Measurements from ENCODE around the gene CD38.

The CD38 gene

DNA sequence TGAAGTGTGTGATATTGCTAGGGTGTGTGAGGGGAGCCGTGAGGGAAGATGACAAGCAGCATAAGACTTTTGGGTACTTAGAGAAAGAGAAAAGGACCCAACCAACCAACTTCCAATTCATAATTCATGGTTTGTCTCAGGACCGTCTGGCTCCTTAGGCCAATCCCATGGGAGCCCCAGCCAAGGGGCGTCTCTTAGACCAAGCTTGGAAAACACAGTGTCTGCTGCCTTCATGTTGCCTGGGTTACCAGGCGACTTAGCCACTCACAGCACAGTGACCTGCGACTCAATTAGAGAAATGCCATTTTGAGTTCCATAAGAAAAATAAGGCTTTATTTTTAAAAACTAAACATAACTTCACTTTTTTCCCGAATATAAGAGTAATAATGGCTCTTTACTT is 42.6 kb upstream of the CD38 start:
- no peaks in the 10 kb centered on the region for H3K36me3 ChIP-seq (ENCODE audit: control insufficient read depth in 2 of 2, insufficient read depth in 1 of 2, low read length in 2 of 2)
- no peaks in the 10 kb centered on the region for H3K9me3 ChIP-seq (ENCODE audit: control insufficient read depth, insufficient read depth, low read depth, low read length)
- POLR2A ChIA-PET, result no interaction called here
- H3K27ac ChIP-seq (ENCODE audit: extremely low read depth, low read depth, low read length), result no peak overlapping the region
- TF ChIP-seq, protein P1, sequence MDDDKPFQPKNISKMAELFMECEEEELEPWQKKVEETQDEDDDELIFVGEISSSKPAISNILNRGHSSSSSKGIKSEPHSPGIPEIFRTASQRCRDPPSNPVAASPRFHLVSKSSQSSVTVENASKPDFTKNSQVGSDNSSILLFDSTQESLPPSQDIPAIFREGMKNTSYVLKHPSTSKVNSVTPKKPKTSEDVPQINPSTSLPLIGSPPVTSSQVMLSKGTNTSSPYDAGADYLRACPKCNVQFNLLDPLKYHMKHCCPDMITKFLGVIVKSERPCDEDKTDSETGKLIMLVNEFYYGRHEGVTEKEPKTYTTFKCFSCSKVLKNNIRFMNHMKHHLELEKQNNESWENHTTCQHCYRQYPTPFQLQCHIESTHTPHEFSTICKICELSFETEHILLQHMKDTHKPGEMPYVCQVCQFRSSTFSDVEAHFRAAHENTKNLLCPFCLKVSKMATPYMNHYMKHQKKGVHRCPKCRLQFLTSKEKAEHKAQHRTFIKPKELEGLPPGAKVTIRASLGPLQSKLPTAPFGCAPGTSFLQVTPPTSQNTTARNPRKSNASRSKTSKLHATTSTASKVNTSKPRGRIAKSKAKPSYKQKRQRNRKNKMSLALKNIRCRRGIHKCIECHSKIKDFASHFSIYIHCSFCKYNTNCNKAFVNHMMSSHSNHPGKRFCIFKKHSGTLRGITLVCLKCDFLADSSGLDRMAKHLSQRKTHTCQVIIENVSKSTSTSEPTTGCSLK (tag by site-specific recombination; IDR thresholded peaks at IDR 0.05), result no peak
- TF ChIP-seq ZNF837 (tag by site-specific recombination; IDR thresholded peaks at IDR 0.05) (no peak), ZNF530 (tag by site-specific recombination; IDR thresholded peaks at IDR 0.05; ENCODE audit: low read depth) (no peak), ZNF707 (tag by site-specific recombination; IDR thresholded peaks at IDR 0.05) (no peak), ZNF791 (tag by site-specific recombination; IDR thresholded peaks at IDR 0.05) (no peak), ZNF830 (tag by site-specific recombination; IDR thresholded peaks at IDR 0.05; ENCODE audit: low read depth) (no peak), ZFP37 (tag by site-specific recombination; IDR thresholded peaks at IDR 0.05) (no peak), ZFHX2 (tag by site-specific recombination; conservative IDR thresholded peaks at IDR 0.05) (no peak), ZNF138 (tag by site-specific recombination; IDR thresholded peaks at IDR 0.05; ENCODE audit: borderline replicate concordance) (no peak), PRDM1 (tag by site-specific recombination; IDR thresholded peaks at IDR 0.05) (no peak), ZEB2 (tag by site-specific recombination; IDR thresholded peaks at IDR 0.05) (no peak)
- TF ChIP-seq, protein P2, sequence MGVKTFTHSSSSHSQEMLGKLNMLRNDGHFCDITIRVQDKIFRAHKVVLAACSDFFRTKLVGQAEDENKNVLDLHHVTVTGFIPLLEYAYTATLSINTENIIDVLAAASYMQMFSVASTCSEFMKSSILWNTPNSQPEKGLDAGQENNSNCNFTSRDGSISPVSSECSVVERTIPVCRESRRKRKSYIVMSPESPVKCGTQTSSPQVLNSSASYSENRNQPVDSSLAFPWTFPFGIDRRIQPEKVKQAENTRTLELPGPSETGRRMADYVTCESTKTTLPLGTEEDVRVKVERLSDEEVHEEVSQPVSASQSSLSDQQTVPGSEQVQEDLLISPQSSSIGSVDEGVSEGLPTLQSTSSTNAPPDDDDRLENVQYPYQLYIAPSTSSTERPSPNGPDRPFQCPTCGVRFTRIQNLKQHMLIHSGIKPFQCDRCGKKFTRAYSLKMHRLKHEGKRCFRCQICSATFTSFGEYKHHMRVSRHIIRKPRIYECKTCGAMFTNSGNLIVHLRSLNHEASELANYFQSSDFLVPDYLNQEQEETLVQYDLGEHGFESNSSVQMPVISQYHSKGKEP (tag by site-specific recombination; IDR thresholded peaks at IDR 0.05), result no peak
- CTCF ChIA-PET, result no interaction called here
- no peaks in the 10 kb centered on the region for H3K4me1 ChIP-seq (ENCODE audit: control insufficient read depth, insufficient read depth, low read length)
- H3K4me3 ChIP-seq (ENCODE audit: low read depth, low read length), result no peak overlapping the region

DNA sequence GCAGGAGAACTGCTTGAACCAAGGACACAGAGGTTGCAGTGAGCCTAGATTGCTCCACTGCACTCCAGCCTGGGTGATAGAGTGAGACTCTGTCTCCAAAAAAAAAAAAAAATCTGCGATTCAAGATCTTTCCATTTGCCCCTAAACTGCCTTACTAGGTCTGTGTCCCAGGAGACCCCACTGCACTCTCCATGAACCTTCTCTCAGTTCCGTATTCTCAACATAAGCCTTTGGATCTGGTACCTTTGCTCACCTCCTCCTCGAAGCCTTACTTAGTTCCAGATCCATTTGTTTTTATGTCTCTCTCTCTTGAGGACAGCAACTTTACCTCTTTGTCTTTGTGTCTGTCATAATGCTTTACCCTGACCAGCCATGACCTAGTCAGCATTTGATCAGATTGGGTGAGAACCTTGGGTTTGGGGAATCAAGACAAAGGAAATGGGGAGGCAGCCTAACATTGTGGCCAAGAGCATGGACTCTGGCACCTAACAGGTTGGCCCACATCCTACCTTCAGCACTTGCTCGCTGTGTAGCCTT is 41.5 kb upstream of the CD38 start:
- no peaks in the 10 kb centered on the region for H3K9me3 ChIP-seq (ENCODE audit: control insufficient read depth, insufficient read depth, low read depth, low read length)
- TF ChIP-seq, protein P3, sequence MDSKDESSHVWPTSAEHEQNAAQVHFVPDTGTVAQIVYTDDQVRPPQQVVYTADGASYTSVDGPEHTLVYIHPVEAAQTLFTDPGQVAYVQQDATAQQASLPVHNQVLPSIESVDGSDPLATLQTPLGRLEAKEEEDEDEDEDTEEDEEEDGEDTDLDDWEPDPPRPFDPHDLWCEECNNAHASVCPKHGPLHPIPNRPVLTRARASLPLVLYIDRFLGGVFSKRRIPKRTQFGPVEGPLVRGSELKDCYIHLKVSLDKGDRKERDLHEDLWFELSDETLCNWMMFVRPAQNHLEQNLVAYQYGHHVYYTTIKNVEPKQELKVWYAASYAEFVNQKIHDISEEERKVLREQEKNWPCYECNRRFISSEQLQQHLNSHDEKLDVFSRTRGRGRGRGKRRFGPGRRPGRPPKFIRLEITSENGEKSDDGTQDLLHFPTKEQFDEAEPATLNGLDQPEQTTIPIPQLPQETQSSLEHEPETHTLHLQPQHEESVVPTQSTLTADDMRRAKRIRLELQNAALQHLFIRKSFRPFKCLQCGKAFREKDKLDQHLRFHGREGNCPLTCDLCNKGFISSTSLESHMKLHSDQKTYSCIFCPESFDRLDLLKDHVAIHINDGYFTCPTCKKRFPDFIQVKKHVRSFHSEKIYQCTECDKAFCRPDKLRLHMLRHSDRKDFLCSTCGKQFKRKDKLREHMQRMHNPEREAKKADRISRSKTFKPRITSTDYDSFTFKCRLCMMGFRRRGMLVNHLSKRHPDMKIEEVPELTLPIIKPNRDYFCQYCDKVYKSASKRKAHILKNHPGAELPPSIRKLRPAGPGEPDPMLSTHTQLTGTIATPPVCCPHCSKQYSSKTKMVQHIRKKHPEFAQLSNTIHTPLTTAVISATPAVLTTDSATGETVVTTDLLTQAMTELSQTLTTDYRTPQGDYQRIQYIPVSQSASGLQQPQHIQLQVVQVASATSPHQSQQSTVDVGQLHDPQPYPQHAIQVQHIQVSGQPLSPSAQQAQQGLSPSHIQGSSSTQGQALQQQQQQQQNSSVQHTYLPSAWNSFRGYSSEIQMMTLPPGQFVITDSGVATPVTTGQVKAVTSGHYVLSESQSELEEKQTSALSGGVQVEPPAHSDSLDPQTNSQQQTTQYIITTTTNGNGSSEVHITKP (tag by site-specific recombination; IDR thresholded peaks at IDR 0.05), result no peak
- TF ChIP-seq ZSCAN30 (tag by site-specific recombination; IDR thresholded peaks at IDR 0.05), result no peak
- TF ChIP-seq ZNF239 (tag by site-specific recombination; IDR thresholded peaks at IDR 0.05), result no peak
- TF ChIP-seq ZNF335 (tag by site-specific recombination; conservative IDR thresholded peaks at IDR 0.05), result no peak
- no peak overlapping the region for H3K27ac ChIP-seq (ENCODE audit: extremely low read depth, low read depth, low read length)
- no peaks in the 10 kb centered on the region for H3K36me3 ChIP-seq (ENCODE audit: control insufficient read depth in 2 of 2, insufficient read depth in 1 of 2, low read length in 2 of 2)
- POLR2A ChIA-PET, result no interaction called here
- no peaks in the 10 kb centered on the region for H3K4me1 ChIP-seq (ENCODE audit: control insufficient read depth, insufficient read depth, low read length)
- no peak overlapping the region for H3K4me3 ChIP-seq (ENCODE audit: low read depth, low read length)
- CTCF ChIA-PET, result interaction anchor here (0.6 kb wide), 1 partner anchor 116 kb away, joined by 4 read pairs; no protein-coding TSS in a partner anchor

Measured in HEK293 (cell line).